ENCODE results near the gene MTCL1.

MTCL1 gene

DNA sequence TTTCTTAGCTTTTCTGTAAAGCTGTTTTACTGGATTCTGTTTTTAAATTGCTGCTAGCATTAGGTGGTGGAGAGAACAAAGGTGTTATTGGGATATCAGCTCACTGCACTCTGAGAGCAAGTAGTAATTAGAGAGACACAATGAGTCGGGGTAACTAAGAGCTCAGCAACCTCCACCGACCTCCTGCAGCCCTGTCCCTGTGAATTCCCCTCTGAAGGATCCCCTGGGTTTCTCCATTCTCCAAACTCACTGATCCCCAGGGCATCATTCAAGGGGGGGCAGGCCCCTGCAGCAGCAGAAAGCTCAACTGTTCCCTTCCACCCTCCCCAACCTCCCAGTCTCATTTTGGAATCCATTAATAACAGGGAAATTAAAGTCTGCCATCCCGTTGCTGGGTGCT is 73.0 kb downstream of the MTCL1 start:
- Histone ChIP-seq H3K4me2 (ENCODE audit: low read length) (no peak overlapping the region), H3K4me3 (ENCODE audit: low read depth, low read length, poor library complexity, severe bottlenecking) (no peak overlapping the region), H3K9me3 (ENCODE audit: low read length) (no peaks in the 10 kb centered on the region), H3K79me2 (ENCODE audit: insufficient read depth, low read length) (no peaks in the 10 kb centered on the region), H3F3A (ENCODE audit: insufficient read depth, low read length) (no peaks in the 10 kb centered on the region), H3K9me2 (ENCODE audit: low read depth, low read length) (no peaks in the 10 kb centered on the region), H3K27ac (ENCODE audit: low read depth, low read length, poor library complexity, severe bottlenecking) (no peak overlapping the region), H3K9ac (ENCODE audit: low read length) (no peak overlapping the region), H3K36me3 (ENCODE audit: insufficient read depth, low read length) (peaks cover 39% of the 10 kb centered on the region), H2AFZ (ENCODE audit: low read length) (no peak overlapping the region), H3K27me3 (ENCODE audit: insufficient read depth, low read length) (no peaks in the 10 kb centered on the region), H3K4me1 (ENCODE audit: insufficient read depth, low read length, severe bottlenecking) (no peaks in the 10 kb centered on the region), H4K20me1 (ENCODE audit: insufficient read depth, low read length) (no peaks in the 10 kb centered on the region)
- no peak for TF ChIP-seq EZH2 (IDR thresholded peaks at IDR 0.05; ENCODE audit: borderline replicate concordance, low read length)
- TF ChIP-seq, protein P1, sequence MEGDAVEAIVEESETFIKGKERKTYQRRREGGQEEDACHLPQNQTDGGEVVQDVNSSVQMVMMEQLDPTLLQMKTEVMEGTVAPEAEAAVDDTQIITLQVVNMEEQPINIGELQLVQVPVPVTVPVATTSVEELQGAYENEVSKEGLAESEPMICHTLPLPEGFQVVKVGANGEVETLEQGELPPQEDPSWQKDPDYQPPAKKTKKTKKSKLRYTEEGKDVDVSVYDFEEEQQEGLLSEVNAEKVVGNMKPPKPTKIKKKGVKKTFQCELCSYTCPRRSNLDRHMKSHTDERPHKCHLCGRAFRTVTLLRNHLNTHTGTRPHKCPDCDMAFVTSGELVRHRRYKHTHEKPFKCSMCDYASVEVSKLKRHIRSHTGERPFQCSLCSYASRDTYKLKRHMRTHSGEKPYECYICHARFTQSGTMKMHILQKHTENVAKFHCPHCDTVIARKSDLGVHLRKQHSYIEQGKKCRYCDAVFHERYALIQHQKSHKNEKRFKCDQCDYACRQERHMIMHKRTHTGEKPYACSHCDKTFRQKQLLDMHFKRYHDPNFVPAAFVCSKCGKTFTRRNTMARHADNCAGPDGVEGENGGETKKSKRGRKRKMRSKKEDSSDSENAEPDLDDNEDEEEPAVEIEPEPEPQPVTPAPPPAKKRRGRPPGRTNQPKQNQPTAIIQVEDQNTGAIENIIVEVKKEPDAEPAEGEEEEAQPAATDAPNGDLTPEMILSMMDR (IDR thresholded peaks at IDR 0.05; ENCODE audit: low read length): no peak

- Histone ChIP-seq H3K79me2 (ENCODE audit: insufficient read depth, low read length) (no peaks in the 10 kb centered on the region), H3K36me3 (ENCODE audit: insufficient read depth, low read length) (peaks cover 43% of the 10 kb centered on the region), H3K4me2 (ENCODE audit: low read length) (no peak overlapping the region), H3F3A (ENCODE audit: insufficient read depth, low read length) (no peaks in the 10 kb centered on the region), H3K9me3 (ENCODE audit: low read length) (no peaks in the 10 kb centered on the region), H3K9me2 (ENCODE audit: low read depth, low read length) (no peaks in the 10 kb centered on the region), H4K20me1 (ENCODE audit: insufficient read depth, low read length) (no peaks in the 10 kb centered on the region), H3K4me1 (ENCODE audit: insufficient read depth, low read length, severe bottlenecking) (no peaks in the 10 kb centered on the region), H3K9ac (ENCODE audit: low read length) (no peak overlapping the region), H2AFZ (ENCODE audit: low read length) (no peak overlapping the region), H3K27me3 (ENCODE audit: insufficient read depth, low read length) (no peaks in the 10 kb centered on the region), H3K27ac (ENCODE audit: low read depth, low read length, poor library complexity, severe bottlenecking) (no peak overlapping the region), H3K4me3 (ENCODE audit: low read depth, low read length, poor library complexity, severe bottlenecking) (no peak overlapping the region)
- TF ChIP-seq, protein P1 (IDR thresholded peaks at IDR 0.05; ENCODE audit: low read length): no peak
- no peak for TF ChIP-seq EZH2 (IDR thresholded peaks at IDR 0.05; ENCODE audit: borderline replicate concordance, low read length)
Observed at GRCh38 chr18:8778824-8779223, 73.5 kb downstream of the MTCL1 start.

- peaks cover 47% of the 10 kb centered on the region for H3K36me3 ChIP-seq (ENCODE audit: insufficient read depth, low read length)
- no peak overlapping the region for H3K4me2 ChIP-seq (ENCODE audit: low read length)
- no peaks in the 10 kb centered on the region for H3K9me3 ChIP-seq (ENCODE audit: low read length)
- no peak overlapping the region for H3K9ac ChIP-seq (ENCODE audit: low read length)
- no peaks in the 10 kb centered on the region for H3F3A ChIP-seq (ENCODE audit: insufficient read depth, low read length)
- H3K27ac ChIP-seq (ENCODE audit: low read depth, low read length, poor library complexity, severe bottlenecking): no peak overlapping the region
- no peaks in the 10 kb centered on the region for H3K27me3 ChIP-seq (ENCODE audit: insufficient read depth, low read length)
- TF ChIP-seq, protein P1 (IDR thresholded peaks at IDR 0.05; ENCODE audit: low read length): no peak
- no peak for TF ChIP-seq EZH2 (IDR thresholded peaks at IDR 0.05; ENCODE audit: borderline replicate concordance, low read length)
- no peak overlapping the region for H3K4me3 ChIP-seq (ENCODE audit: low read depth, low read length, poor library complexity, severe bottlenecking)
- no peaks in the 10 kb centered on the region for H3K79me2 ChIP-seq (ENCODE audit: insufficient read depth, low read length)
- H3K9me2 ChIP-seq (ENCODE audit: low read depth, low read length): no peaks in the 10 kb centered on the region
- no peaks in the 10 kb centered on the region for H4K20me1 ChIP-seq (ENCODE audit: insufficient read depth, low read length)
- H3K4me1 ChIP-seq (ENCODE audit: insufficient read depth, low read length, severe bottlenecking): no peaks in the 10 kb centered on the region
- no peak overlapping the region for H2AFZ ChIP-seq (ENCODE audit: low read length)
Observed at GRCh38 chr18:8779251-8779650, 73.9 kb downstream of the MTCL1 start.
